ENCODE results near the gene ARSJ. TPM values are rescaled to one million over a fixed set of nuclear protein-coding genes. Genes with fewer than 3 reads are reported as not detected.
A peak's percentile ranks its signal among the peaks of the same experiment; 100 is the strongest.
"Not testable (repeated sequence)": the region's sequence is repeated elsewhere in the genome, so short reads cannot be mapped to it uniquely, and the experiment has no call there.

Gene ARSJ
- polyA plus RNA-seq, 3 donors: not detected

DNA sequence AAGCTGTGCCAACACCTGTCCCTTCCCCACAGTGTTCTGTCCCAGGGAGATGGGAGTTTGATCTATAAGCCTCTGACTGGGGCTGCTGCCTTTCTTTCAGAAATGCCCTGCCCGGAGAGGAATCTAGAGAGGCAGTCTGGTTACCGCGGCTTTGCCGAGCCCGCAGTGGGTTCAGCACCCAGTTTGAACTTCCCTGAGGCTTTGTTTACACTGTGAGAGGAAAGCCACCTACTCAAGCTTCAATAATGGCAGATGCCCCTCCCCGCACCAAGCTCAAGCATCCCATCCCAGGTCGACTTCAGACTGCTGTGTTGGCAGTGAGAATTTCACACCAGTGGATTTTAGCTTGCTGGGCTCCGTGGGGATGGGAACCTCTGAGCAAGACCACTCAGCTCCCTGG lies 33.3 kb upstream of the ARSJ start:
- WGBS (ENCODE audit: insufficient coverage): 81% methylated on average over 4 of the region's 8 CpGs
- Histone ChIP-seq H3K9ac (ENCODE audit: insufficient read depth, low read length, poor library complexity, severe bottlenecking) (no peak overlapping the region), H3K27me3 (ENCODE audit: control insufficient read depth in 2 of 2, insufficient read depth in 2 of 2, low read length in 2 of 2) (no peaks in the 10 kb centered on the region), H3K4me1 (ENCODE audit: control insufficient read depth in 1 of 2, insufficient read depth in 2 of 2, low read length in 2 of 2) (no peaks in the 10 kb centered on the region), H3K9me3 (replicated peaks in 1 of 2; ENCODE audit: control insufficient read depth in 1 of 2, insufficient read depth in 1 of 2, low read length in 2 of 2) (peaks cover 0 to 8% of the 10 kb centered on the region in 2 donors), H3K4me2 (replicated peaks; ENCODE audit: extremely low read depth, low read length, poor library complexity, severe bottlenecking) (no peak overlapping the region), H3K4me3 (replicated peaks in 1 of 3; ENCODE audit: low read depth in 2 of 3, low read length in 3 of 3) (no peak overlapping the region), H3K36me3 (replicated peaks in 1 of 2; ENCODE audit: control insufficient read depth in 1 of 2, insufficient read depth in 2 of 2, low read length in 2 of 2) (no peaks in the 10 kb centered on the region), H4K20me1 (ENCODE audit: insufficient read depth, low read length) (no peaks in the 10 kb centered on the region), H2AFZ (ENCODE audit: insufficient read depth, low read depth, low read length, poor library complexity, severe bottlenecking) (no peak overlapping the region), H3K27ac (ENCODE audit: low read depth in 1 of 2, low read length in 2 of 2) (no peak overlapping the region), H3K79me2 (ENCODE audit: insufficient read depth, low read length) (no peaks in the 10 kb centered on the region)
- H3K27ac Mint-ChIP-seq: no peak overlapping the region
- intact Hi-C loops (cut with micrococcal nuclease): no loop called here
- TF ChIP-seq, protein P1, sequence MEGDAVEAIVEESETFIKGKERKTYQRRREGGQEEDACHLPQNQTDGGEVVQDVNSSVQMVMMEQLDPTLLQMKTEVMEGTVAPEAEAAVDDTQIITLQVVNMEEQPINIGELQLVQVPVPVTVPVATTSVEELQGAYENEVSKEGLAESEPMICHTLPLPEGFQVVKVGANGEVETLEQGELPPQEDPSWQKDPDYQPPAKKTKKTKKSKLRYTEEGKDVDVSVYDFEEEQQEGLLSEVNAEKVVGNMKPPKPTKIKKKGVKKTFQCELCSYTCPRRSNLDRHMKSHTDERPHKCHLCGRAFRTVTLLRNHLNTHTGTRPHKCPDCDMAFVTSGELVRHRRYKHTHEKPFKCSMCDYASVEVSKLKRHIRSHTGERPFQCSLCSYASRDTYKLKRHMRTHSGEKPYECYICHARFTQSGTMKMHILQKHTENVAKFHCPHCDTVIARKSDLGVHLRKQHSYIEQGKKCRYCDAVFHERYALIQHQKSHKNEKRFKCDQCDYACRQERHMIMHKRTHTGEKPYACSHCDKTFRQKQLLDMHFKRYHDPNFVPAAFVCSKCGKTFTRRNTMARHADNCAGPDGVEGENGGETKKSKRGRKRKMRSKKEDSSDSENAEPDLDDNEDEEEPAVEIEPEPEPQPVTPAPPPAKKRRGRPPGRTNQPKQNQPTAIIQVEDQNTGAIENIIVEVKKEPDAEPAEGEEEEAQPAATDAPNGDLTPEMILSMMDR (IDR thresholded peaks at IDR 0.05): no peak
- no peaks in the 10 kb centered on the region for H3K4me1 Mint-ChIP-seq
- peaks cover 1 to 9% (median 6%) of the 10 kb centered on the region in 7 donors for H3K9me3 Mint-ChIP-seq
- H3K27me3 Mint-ChIP-seq (ENCODE audit: low read depth in 3 of 3): peaks cover 0 to 1% (median 1%) of the 10 kb centered on the region in 3 donors
- no peak overlapping the region for H3K4me3 Mint-ChIP-seq
- no peaks in the 10 kb centered on the region for H3K36me3 Mint-ChIP-seq
- DNase-seq: no peak

DNA sequence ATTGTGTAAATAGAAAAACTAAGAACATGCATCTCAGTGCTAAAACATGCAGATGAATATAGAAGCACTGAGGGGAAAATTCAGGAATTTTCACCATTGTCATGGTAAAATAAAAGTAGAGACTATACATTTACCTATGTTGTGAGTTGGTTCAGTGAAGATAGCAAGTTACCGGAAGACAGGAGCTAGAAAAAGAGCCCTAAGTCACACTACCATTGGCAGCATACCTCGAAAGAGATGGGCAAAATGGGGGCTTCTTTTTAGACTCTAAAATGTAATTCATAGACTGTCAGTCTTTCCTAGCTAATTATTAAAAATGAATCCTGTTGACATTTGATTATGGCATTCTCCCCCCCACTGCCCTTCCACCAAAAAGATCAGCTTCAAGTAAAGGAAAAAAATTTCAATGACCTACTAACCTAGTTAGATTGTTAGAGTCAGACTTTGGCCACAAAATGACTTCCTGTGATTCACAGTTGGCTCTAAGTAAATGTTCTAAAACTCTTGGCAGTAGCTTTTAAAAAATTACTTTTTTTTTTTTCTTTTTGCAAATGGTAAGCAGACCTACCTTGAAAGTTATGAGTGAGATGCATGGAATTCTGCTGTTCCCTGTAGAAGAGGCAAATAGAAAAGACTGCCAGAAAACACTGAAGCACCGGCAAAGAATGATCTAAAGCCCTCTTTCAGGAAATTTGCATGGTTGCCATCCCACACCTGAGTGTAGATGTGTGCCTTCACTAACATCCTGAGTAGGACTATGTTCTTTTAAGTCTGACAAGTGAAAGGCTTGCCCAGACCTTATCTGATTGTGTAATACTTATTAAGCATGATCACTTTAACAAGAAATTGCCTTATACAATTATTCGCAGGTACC lies 26.4 kb upstream of the ARSJ start:
- H3K4me1 ChIP-seq (ENCODE audit: control insufficient read depth in 1 of 2, insufficient read depth in 2 of 2, low read length in 2 of 2): no peaks in the 10 kb centered on the region
- no peaks in the 10 kb centered on the region for H4K20me1 ChIP-seq (ENCODE audit: insufficient read depth, low read length)
- H3K27ac ChIP-seq (ENCODE audit: low read depth in 1 of 2, low read length in 2 of 2): no peak overlapping the region
- TF ChIP-seq, protein P1 (IDR thresholded peaks at IDR 0.05): no peak
- intact Hi-C loops (cut with micrococcal nuclease): no loop called here
- no peak overlapping the region for H3K9ac ChIP-seq (ENCODE audit: insufficient read depth, low read length, poor library complexity, severe bottlenecking)
- Mint-ChIP-seq H3K27ac (no peak overlapping the region), H3K4me3 (no peak overlapping the region), H3K27me3 (ENCODE audit: low read depth in 3 of 3) (peaks cover 0 to 1% (median 1%) of the 10 kb centered on the region in 3 donors), H3K36me3 (no peaks in the 10 kb centered on the region), H3K4me1 (peaks cover 2% of the 10 kb centered on the region), H3K9me3 (peaks cover 0 to 9% (median 3%) of the 10 kb centered on the region in 7 donors)
- no peak overlapping the region for H3K4me2 ChIP-seq (replicated peaks; ENCODE audit: extremely low read depth, low read length, poor library complexity, severe bottlenecking)
- no peaks in the 10 kb centered on the region for H3K27me3 ChIP-seq (ENCODE audit: control insufficient read depth in 2 of 2, insufficient read depth in 2 of 2, low read length in 2 of 2)
- WGBS (ENCODE audit: insufficient coverage): 100% methylated on average over 1 of the region's 4 CpGs
- H2AFZ ChIP-seq (ENCODE audit: insufficient read depth, low read depth, low read length, poor library complexity, severe bottlenecking): no peak overlapping the region
- no peaks in the 10 kb centered on the region for H3K36me3 ChIP-seq (replicated peaks in 1 of 2; ENCODE audit: control insufficient read depth in 1 of 2, insufficient read depth in 2 of 2, low read length in 2 of 2)
- H3K4me3 ChIP-seq (replicated peaks in 1 of 3; ENCODE audit: low read depth in 2 of 3, low read length in 3 of 3): no peak overlapping the region
- no peak for DNase-seq
- no peaks in the 10 kb centered on the region for H3K9me3 ChIP-seq (replicated peaks in 1 of 2; ENCODE audit: control insufficient read depth in 1 of 2, insufficient read depth in 1 of 2, low read length in 2 of 2)
- no peaks in the 10 kb centered on the region for H3K79me2 ChIP-seq (ENCODE audit: insufficient read depth, low read length)

DNA sequence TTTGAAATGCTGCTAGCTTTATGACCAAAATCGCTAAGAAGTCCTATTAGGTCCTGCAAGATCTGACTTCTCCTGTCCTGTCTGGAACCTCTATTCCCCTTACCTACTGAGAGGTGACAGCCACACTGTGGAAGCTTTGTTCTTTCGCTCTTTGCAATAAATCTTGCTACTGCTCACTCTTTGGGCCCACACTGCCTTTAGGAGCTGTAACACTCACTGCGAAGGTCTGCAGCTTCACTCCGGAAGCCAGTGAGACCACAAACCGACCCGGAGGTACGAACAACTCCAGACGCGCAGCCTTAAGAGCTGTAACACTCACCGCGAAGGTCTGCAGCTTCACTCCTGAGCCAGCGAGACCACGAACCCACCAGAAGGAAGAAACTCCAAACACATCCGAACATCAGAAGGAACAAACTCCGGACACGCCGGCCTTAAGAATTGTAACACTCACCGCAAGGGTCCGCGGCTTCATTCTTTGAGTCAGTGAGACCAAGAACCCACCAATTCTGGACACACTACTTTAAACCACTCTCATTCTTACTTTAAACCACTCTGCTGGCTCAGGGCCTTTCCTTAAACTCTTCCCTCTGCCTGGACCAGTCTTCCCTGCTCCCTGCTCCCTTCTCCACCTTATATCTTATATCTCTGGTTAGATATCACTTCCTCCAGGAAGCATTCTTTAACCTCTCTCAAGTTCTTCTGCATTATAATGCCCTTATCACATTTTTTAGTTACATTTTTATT lies 25.2 kb upstream of the ARSJ start:
- H3K9me3 ChIP-seq (replicated peaks in 1 of 2; ENCODE audit: control insufficient read depth in 1 of 2, insufficient read depth in 1 of 2, low read length in 2 of 2); H3K9ac ChIP-seq (ENCODE audit: insufficient read depth, low read length, poor library complexity, severe bottlenecking); H3K27ac Mint-ChIP-seq; H3K27ac ChIP-seq (ENCODE audit: low read depth in 1 of 2, low read length in 2 of 2); H3K9me3 Mint-ChIP-seq; H3K36me3 Mint-ChIP-seq; H3K4me1 ChIP-seq (ENCODE audit: control insufficient read depth in 1 of 2, insufficient read depth in 2 of 2, low read length in 2 of 2); H3K79me2 ChIP-seq (ENCODE audit: insufficient read depth, low read length); H3K4me3 ChIP-seq (replicated peaks in 1 of 3; ENCODE audit: low read depth in 2 of 3, low read length in 3 of 3); H4K20me1 ChIP-seq (ENCODE audit: insufficient read depth, low read length); intact Hi-C loops (cut with micrococcal nuclease); H3K36me3 ChIP-seq (replicated peaks in 1 of 2; ENCODE audit: control insufficient read depth in 1 of 2, insufficient read depth in 2 of 2, low read length in 2 of 2); H2AFZ ChIP-seq (ENCODE audit: insufficient read depth, low read depth, low read length, poor library complexity, severe bottlenecking); H3K4me1 Mint-ChIP-seq; H3K27me3 Mint-ChIP-seq (ENCODE audit: low read depth in 3 of 3); DNase-seq; H3K27me3 ChIP-seq (ENCODE audit: control insufficient read depth in 2 of 2, insufficient read depth in 2 of 2, low read length in 2 of 2); H3K4me2 ChIP-seq (replicated peaks; ENCODE audit: extremely low read depth, low read length, poor library complexity, severe bottlenecking): not testable (repeated sequence)
- H3K4me3 Mint-ChIP-seq: peak overlapping the region; percentile 65 to 78
- WGBS (ENCODE audit: insufficient coverage): 91% methylated on average over 11 of the region's 20 CpGs

Data from CD14-positive monocyte (primary cell).